Measurements from ENCODE around the gene A1BG.
"Not testable (repeated sequence)": the region's sequence is repeated elsewhere in the genome, so short reads cannot be mapped to it uniquely, and the experiment has no call there.

- TF ChIP-seq POLR2A, CTCF (IDR thresholded peaks at IDR 0.05): not testable (repeated sequence)
These were observed 23.4 kb upstream of the A1BG start for GRCh38 chr19:58376724-58377123.

All from thyroid gland (tissue), 4 donors.